ENCODE results near the gene PTGER4. TPM values are rescaled to one million over a fixed set of nuclear protein-coding genes. Genes with fewer than 3 reads are reported as not detected.
"Not testable (repeated sequence)": the region's sequence is repeated elsewhere in the genome, so short reads cannot be mapped to it uniquely, and the experiment has no call there.

The PTGER4 gene
- polyA plus RNA-seq, 1 donor (not counting 4 experiments of a cell fraction or from before 2014, with no cell fraction given): 12.2 TPM

DNA sequence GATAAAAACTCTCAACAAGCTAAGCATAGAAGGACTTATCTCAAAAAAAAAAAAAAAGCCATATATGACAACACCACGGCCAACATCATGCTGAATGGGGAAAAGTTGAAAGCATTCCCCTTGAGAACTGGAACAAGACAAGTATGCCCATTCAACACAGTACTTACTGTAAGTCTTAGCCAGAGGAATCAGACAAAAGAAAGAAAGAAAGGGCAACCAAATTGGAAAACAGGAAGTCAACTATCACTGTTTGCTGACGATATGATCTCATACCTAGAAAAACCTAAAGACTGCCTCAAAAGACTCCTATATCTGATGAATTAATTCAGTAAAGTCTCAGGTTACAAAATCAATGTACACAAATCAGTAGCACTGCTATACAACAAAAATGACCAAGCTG, 24.6 kb upstream of the PTGER4 start:
- Histone ChIP-seq H4K20me1 (ENCODE audit: control insufficient read depth, extremely low read depth, insufficient read depth, low read length) (no peaks in the 10 kb centered on the region), H3K27ac (ENCODE audit: control insufficient read depth, insufficient read depth, low read length) (no peak overlapping the region), H3K9me1 (ENCODE audit: control insufficient read depth, extremely low read depth, insufficient read depth, low read length) (no peaks in the 10 kb centered on the region), H3K9ac (ENCODE audit: control insufficient read depth, extremely low read depth, insufficient read depth, low read length) (no peak overlapping the region), H3K4me2 (ENCODE audit: control insufficient read depth, extremely low read depth, insufficient read depth, low read depth, low read length) (no peak overlapping the region), H2AFZ (ENCODE audit: control insufficient read depth, low read length) (no peak overlapping the region), H3K27me3 (ENCODE audit: control insufficient read depth, extremely low read depth, insufficient read depth, low read length) (no peaks in the 10 kb centered on the region), H3K4me1 (ENCODE audit: control insufficient read depth, extremely low read depth, insufficient read depth, low read length) (no peaks in the 10 kb centered on the region), H3K4me3 (ENCODE audit: control insufficient read depth in 2 of 3, extremely low read depth in 1 of 3, insufficient read depth in 2 of 3, low read depth in 1 of 3, low read length in 3 of 3) (no peak overlapping the region), H3K36me3 (ENCODE audit: control insufficient read depth in 2 of 2, extremely low read depth in 1 of 2, insufficient read depth in 2 of 2, low read length in 2 of 2) (no peaks in the 10 kb centered on the region), H3K9me3 (ENCODE audit: control insufficient read depth, low read depth, low read length) (no peaks in the 10 kb centered on the region), H3K79me2 (ENCODE audit: control insufficient read depth, insufficient read depth, low read length) (no peaks in the 10 kb centered on the region)
- dilution Hi-C loops (cut with MboI; ENCODE audit: extremely low pct_ligation_motif_present, low sequenced_read_pairs): no loop called here
- DNase-seq (ENCODE audit: low read depth, low spot score) (no peak), FAIRE-seq (no peak)
- TF ChIP-seq CTCF (optimal IDR thresholded peaks at IDR 0.05 in 1 of 3, IDR thresholded peaks at IDR 0.05 in 1 of 3, conservative IDR thresholded peaks at IDR 0.05 in 1 of 3; ENCODE audit: extremely low read depth in 1 of 3, insufficient read depth in 2 of 3, low read length in 3 of 3) (no peak), EZH2 (IDR thresholded peaks at IDR 0.05; ENCODE audit: low read length) (no peak)

- dilution Hi-C loops (cut with MboI; ENCODE audit: extremely low pct_ligation_motif_present, low sequenced_read_pairs); H3K36me3 ChIP-seq (ENCODE audit: control insufficient read depth in 2 of 2, extremely low read depth in 1 of 2, insufficient read depth in 2 of 2, low read length in 2 of 2); H3K9me1 ChIP-seq (ENCODE audit: control insufficient read depth, extremely low read depth, insufficient read depth, low read length); FAIRE-seq; H3K27ac ChIP-seq (ENCODE audit: control insufficient read depth, insufficient read depth, low read length); H3K4me3 ChIP-seq (ENCODE audit: control insufficient read depth in 2 of 3, extremely low read depth in 1 of 3, insufficient read depth in 2 of 3, low read depth in 1 of 3, low read length in 3 of 3); H3K9ac ChIP-seq (ENCODE audit: control insufficient read depth, extremely low read depth, insufficient read depth, low read length); H3K4me1 ChIP-seq (ENCODE audit: control insufficient read depth, extremely low read depth, insufficient read depth, low read length); H3K79me2 ChIP-seq (ENCODE audit: control insufficient read depth, insufficient read depth, low read length); H3K9me3 ChIP-seq (ENCODE audit: control insufficient read depth, low read depth, low read length); H3K4me2 ChIP-seq (ENCODE audit: control insufficient read depth, extremely low read depth, insufficient read depth, low read depth, low read length); H3K27me3 ChIP-seq (ENCODE audit: control insufficient read depth, extremely low read depth, insufficient read depth, low read length); H4K20me1 ChIP-seq (ENCODE audit: control insufficient read depth, extremely low read depth, insufficient read depth, low read length); DNase-seq (ENCODE audit: low read depth, low spot score); H2AFZ ChIP-seq (ENCODE audit: control insufficient read depth, low read length): not testable (repeated sequence)
Observed at GRCh38 chr5:40656091-40656490, 23.6 kb upstream of the PTGER4 start.

DNA sequence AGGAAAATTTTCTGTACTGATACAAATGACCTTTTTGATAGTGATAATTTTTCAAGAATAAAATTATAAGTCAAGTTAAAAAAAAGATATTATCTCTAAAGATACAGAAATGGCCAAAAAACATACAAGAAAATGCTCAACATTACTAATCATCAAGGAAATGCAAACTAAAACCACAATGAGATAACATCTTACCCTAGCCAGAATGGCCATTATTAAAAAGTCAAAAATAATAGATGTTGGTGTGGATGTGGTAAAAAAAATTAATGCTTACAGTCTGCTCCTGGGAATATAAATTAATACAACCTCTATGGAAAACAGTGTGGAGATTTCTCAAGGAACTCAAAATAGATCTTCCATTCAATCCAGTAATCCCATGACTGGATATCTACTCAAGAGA, 22.9 kb upstream of the PTGER4 start:
- Histone ChIP-seq H3K9me1 (ENCODE audit: control insufficient read depth, extremely low read depth, insufficient read depth, low read length) (no peaks in the 10 kb centered on the region), H4K20me1 (ENCODE audit: control insufficient read depth, extremely low read depth, insufficient read depth, low read length) (no peaks in the 10 kb centered on the region), H3K27ac (ENCODE audit: control insufficient read depth, insufficient read depth, low read length) (no peak overlapping the region), H3K9ac (ENCODE audit: control insufficient read depth, extremely low read depth, insufficient read depth, low read length) (no peak overlapping the region), H3K79me2 (ENCODE audit: control insufficient read depth, insufficient read depth, low read length) (no peaks in the 10 kb centered on the region), H3K27me3 (ENCODE audit: control insufficient read depth, extremely low read depth, insufficient read depth, low read length) (no peaks in the 10 kb centered on the region), H3K4me2 (ENCODE audit: control insufficient read depth, extremely low read depth, insufficient read depth, low read depth, low read length) (no peak overlapping the region), H3K36me3 (ENCODE audit: control insufficient read depth in 2 of 2, extremely low read depth in 1 of 2, insufficient read depth in 2 of 2, low read length in 2 of 2) (no peaks in the 10 kb centered on the region), H2AFZ (ENCODE audit: control insufficient read depth, low read length) (no peak overlapping the region), H3K9me3 (ENCODE audit: control insufficient read depth, low read depth, low read length) (no peaks in the 10 kb centered on the region), H3K4me3 (ENCODE audit: control insufficient read depth in 2 of 3, extremely low read depth in 1 of 3, insufficient read depth in 2 of 3, low read depth in 1 of 3, low read length in 3 of 3) (no peak overlapping the region), H3K4me1 (ENCODE audit: control insufficient read depth, extremely low read depth, insufficient read depth, low read length) (no peaks in the 10 kb centered on the region)
- dilution Hi-C loops (cut with MboI; ENCODE audit: extremely low pct_ligation_motif_present, low sequenced_read_pairs): no loop called here
- FAIRE-seq: no peak
- TF ChIP-seq EZH2 (IDR thresholded peaks at IDR 0.05; ENCODE audit: low read length) (no peak), CTCF (optimal IDR thresholded peaks at IDR 0.05 in 1 of 3, IDR thresholded peaks at IDR 0.05 in 1 of 3, conservative IDR thresholded peaks at IDR 0.05 in 1 of 3; ENCODE audit: extremely low read depth in 1 of 3, insufficient read depth in 2 of 3, low read length in 3 of 3) (no peak)
- DNase-seq (ENCODE audit: low read depth, low spot score): no peak
